Osteoblast (primary cell): ENCODE data around the gene ZNF784. TPM values are rescaled to one million over a fixed set of nuclear protein-coding genes. Genes with fewer than 3 reads are reported as not detected.

ENCODE experiments used
- DNase-seq: peaks from one replicate; pipeline ENCODE4 v3.0.0; 2011; ENCODE audit warnings: low spot score, mixed read lengths; ENCODE audit not compliant: insufficient read length; ENCODE audit errors: missing footprints
- H2AFZ ChIP-seq: 2 replicates; pipeline ENCODE4 v1.6.0; 2011; ENCODE audit warnings: mild to moderate bottlenecking, low read length
- H3K27ac ChIP-seq: 2 replicates; pipeline ENCODE4 v1.5.1; 2011; ENCODE audit warnings: mild to moderate bottlenecking, low read depth, low read length, moderate library complexity
- H3K27me3 ChIP-seq: 2 replicates; pipeline ENCODE4 v1.6.0; 2012; ENCODE audit warnings: mild to moderate bottlenecking, control low read depth, inconsistent platforms, low read length, moderate library complexity; ENCODE audit not compliant: insufficient read depth
- H3K36me3 ChIP-seq: 2 replicates; pipeline ENCODE4 v1.5.1; 2011; ENCODE audit warnings: mild to moderate bottlenecking, low read length, control low read depth, moderate library complexity; ENCODE audit not compliant: insufficient read depth
- H3K4me1 ChIP-seq: 2 replicates; pipeline ENCODE4 v1.5.1; 2011; ENCODE audit warnings: mild to moderate bottlenecking, low read length, control low read depth, moderate library complexity; ENCODE audit not compliant: insufficient read depth
- H3K4me2 ChIP-seq: 2 replicates; pipeline ENCODE4 v1.6.0; 2011; ENCODE audit warnings: mild to moderate bottlenecking, low read length; ENCODE audit not compliant: insufficient read depth
- H3K4me3 ChIP-seq: fragments of 200-600 bp; sonication (generic); 3 replicates; pipeline ENCODE4 v1.5.1; 2012; ENCODE audit warnings: mild to moderate bottlenecking, low read length, inconsistent platforms; ENCODE audit not compliant: insufficient read depth
- H3K79me2 ChIP-seq: 2 replicates; pipeline ENCODE4 v1.6.0; 2012; ENCODE audit warnings: mild to moderate bottlenecking, low read length, control low read depth, inconsistent platforms; ENCODE audit not compliant: insufficient read depth
- H3K9me3 ChIP-seq: 2 replicates; pipeline ENCODE4 v1.5.1; 2011; ENCODE audit warnings: low read depth, low read length, control low read depth
- H4K20me1 ChIP-seq: 2 replicates; pipeline ENCODE4 v1.6.0; 2012; ENCODE audit warnings: mild to moderate bottlenecking, low read length, control low read depth; ENCODE audit not compliant: insufficient read depth
- total RNA-seq: library from RNA; depleted of rRNA; stranded (reverse); fragments of >200 nt; gene quantifications from 2 replicates; pipeline ENCODE4 v1.2.3, GENCODE V29; 2012
- TF ChIP-seq, protein P1 (sequence below): IDR thresholded peaks from 2 replicates; pipeline ENCODE4 v1.5.1; 2011; ENCODE audit warnings: mild to moderate bottlenecking, low read depth, low read length, moderate library complexity; ENCODE audit errors: extremely low read depth

Gene ZNF784
- total RNA-seq, 1 donor, result 8.7 TPM

GRCh38 chr19:55581823-55582223 is 42.5 kb downstream of the ZNF784 start:
- Histone ChIP-seq H3K4me1 (peaks cover 19% of the 10 kb centered on the region), H3K27me3 (no peaks in the 10 kb centered on the region), H2AFZ (no peak overlapping the region), H3K27ac (no peak overlapping the region), H3K4me3 (no peak overlapping the region), H4K20me1 (no peaks in the 10 kb centered on the region), H3K36me3 (peaks cover 8% of the 10 kb centered on the region), H3K4me2 (peak overlapping the region; percentile 90), H3K9me3 (no peaks in the 10 kb centered on the region), H3K79me2 (peaks cover 23% of the 10 kb centered on the region)
- TF ChIP-seq, protein P1, sequence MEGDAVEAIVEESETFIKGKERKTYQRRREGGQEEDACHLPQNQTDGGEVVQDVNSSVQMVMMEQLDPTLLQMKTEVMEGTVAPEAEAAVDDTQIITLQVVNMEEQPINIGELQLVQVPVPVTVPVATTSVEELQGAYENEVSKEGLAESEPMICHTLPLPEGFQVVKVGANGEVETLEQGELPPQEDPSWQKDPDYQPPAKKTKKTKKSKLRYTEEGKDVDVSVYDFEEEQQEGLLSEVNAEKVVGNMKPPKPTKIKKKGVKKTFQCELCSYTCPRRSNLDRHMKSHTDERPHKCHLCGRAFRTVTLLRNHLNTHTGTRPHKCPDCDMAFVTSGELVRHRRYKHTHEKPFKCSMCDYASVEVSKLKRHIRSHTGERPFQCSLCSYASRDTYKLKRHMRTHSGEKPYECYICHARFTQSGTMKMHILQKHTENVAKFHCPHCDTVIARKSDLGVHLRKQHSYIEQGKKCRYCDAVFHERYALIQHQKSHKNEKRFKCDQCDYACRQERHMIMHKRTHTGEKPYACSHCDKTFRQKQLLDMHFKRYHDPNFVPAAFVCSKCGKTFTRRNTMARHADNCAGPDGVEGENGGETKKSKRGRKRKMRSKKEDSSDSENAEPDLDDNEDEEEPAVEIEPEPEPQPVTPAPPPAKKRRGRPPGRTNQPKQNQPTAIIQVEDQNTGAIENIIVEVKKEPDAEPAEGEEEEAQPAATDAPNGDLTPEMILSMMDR, result no peak
- peak; percentile 58 for DNase-seq

DNA sequence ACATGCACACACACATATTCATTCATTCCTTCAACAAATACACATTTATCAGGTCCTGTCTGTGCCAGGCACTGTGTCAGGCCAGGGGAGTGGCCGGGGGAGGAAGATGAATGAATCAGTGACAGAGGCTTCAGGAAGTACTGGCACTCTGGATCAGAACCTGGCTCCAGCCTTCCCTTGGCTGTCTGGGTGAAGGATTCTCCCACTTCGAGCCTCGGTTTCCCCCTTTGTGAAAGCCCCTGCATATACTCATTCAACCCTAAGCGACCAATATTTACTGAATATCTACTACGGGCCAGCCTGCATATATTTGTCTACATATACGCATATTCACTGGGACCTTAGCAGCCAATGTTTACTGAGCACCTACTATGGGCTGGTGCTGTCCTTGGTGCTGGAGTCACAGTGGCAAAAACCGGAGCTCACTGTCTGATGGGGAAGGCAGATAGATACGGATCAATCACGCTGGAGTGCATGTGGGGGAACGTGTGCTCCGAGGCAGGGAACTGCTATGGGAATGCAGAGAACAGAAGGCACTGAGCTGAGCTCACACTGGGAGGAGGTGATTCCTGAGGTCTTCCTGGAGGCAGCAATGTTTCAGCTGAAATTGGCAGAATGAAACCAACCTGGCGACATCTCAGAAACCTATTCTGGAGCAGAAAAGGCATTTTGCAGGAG is 43.1 kb downstream of the ZNF784 start:
- Histone ChIP-seq H3K4me3 (peak overlapping the region; percentile 93), H2AFZ (peak overlapping the region; percentile 92), H3K79me2 (peaks cover 23% of the 10 kb centered on the region), H4K20me1 (no peaks in the 10 kb centered on the region), H3K4me2 (peak overlapping the region; percentile 90), H3K4me1 (peaks cover 16% of the 10 kb centered on the region), H3K9me3 (no peaks in the 10 kb centered on the region), H3K27me3 (no peaks in the 10 kb centered on the region), H3K36me3 (peaks cover 10% of the 10 kb centered on the region), H3K27ac (peak overlapping the region; percentile 61)
- peak; percentile 62 for DNase-seq
- TF ChIP-seq, protein P1, result no peak

DNA sequence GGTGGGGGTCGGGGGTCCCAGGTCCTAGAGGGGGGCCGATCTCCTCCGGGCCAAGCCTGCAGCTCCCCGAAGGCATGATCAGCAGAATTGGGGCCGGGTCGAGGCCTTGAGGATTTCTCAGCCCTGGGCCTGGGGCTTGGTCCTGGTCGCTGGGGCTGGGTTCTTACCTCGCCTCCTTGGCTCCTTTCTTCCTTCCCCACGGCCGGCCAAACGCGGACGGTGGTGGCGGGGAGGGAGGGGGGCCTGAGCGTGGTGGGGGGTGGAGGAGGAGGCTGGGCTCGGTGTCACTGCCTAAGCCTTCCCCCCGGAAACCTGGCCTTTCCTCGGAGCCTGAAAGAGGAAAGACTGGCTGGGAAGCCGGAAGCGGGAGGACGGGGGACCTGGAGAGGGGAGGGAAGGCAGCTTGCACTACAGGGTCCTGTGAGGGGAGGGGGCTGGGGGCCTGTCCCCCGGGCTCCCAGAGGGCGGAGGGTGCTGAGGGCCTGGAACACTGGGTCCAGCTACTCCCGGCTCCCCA is 43.7 kb downstream of the ZNF784 start, which contains the start of gene ZNF579:
ZNF579 (minus strand) TSS at position 221 of the 517 bp plus-strand sequence. CDS start 1,209 bp downstream, outside the sequence.
- Histone ChIP-seq H3K79me2 (peaks cover 23% of the 10 kb centered on the region), H3K4me3 (peak within 1 kb of the TSS; percentile 93), H3K4me1 (peaks cover 11% of the 10 kb centered on the region), H4K20me1 (no peaks in the 10 kb centered on the region), H3K36me3 (peaks cover 10% of the 10 kb centered on the region), H2AFZ (peak within 1 kb of the TSS; percentile 92), H3K27me3 (no peaks in the 10 kb centered on the region), H3K27ac (peak within 1 kb of the TSS; percentile 70), H3K4me2 (peak within 1 kb of the TSS; percentile 90), H3K9me3 (no peaks in the 10 kb centered on the region)
- DNase-seq, result peak; percentile 99
- TF ChIP-seq, protein P1, result no peak
